Stimulated activated CD4-positive, alpha-beta T cell treated with anti-CD3 and anti-CD28 coated beads, Interleukin-4, amount 100 ng/mL, for 4 hours (primary cell): ENCODE results near the gene KIF4B.
"Not testable (repeated sequence)": the region's sequence is repeated elsewhere in the genome, so short reads cannot be mapped to it uniquely, and the experiment has no call there.

Experiments used
- DNase-seq, 2 experiments: peaks; one replicate each; pipeline ENCODE4 v3.0.0-alpha.2; 2020

KIF4B gene, protein sequence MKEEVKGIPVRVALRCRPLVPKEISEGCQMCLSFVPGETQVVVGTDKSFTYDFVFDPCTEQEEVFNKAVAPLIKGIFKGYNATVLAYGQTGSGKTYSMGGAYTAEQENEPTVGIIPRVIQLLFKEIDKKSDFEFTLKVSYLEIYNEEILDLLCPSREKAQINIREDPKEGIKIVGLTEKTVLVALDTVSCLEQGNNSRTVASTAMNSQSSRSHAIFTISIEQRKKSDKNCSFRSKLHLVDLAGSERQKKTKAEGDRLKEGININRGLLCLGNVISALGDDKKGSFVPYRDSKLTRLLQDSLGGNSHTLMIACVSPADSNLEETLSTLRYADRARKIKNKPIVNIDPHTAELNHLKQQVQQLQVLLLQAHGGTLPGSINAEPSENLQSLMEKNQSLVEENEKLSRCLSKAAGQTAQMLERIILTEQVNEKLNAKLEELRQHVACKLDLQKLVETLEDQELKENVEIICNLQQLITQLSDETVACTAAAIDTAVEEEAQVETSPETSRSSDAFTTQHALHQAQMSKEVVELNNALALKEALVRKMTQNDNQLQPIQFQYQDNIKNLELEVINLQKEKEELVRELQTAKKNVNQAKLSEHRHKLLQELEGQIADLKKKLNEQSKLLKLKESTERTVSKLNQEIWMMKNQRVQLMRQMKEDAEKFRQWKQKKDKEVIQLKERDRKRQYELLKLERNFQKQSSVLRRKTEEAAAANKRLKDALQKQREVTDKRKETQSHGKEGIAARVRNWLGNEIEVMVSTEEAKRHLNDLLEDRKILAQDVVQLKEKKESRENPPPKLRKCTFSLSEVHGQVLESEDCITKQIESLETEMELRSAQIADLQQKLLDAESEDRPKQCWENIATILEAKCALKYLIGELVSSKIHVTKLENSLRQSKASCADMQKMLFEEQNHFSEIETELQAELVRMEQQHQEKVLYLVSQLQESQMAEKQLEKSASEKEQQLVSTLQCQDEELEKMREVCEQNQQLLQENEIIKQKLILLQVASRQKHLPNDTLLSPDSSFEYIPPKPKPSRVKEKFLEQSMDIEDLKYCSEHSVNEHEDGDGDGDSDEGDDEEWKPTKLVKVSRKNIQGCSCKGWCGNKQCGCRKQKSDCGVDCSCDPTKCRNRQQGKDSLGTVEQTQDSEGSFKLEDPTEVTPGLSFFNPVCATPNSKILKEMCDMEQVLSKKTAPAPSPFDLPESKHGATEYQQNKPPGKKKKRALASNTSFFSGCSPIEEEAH

DNA sequence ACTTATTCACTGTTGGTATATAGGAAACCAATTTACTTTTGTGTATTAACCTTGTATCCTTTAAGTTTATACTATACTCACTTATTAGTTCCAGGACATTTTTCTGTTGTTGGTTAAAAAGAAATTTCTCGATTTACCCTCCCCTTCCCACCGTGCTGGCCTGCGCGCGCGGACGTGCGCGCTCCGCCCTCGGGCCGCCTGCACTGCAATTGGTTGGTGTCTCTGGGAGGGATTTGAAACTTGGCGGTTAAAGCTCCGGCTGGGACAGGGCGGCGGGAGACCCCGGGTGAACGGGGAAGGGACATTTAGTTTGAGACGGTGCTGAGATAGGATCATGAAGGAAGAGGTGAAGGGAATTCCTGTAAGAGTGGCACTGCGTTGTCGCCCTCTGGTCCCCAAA is at the start of gene KIF4B:
Gene KIF4B, plus strand, starts transcription at position 230 of the 400 bp plus-strand sequence. Its CDS starts 105 bp downstream, at position 335.
- no peak for DNase-seq

DNA sequence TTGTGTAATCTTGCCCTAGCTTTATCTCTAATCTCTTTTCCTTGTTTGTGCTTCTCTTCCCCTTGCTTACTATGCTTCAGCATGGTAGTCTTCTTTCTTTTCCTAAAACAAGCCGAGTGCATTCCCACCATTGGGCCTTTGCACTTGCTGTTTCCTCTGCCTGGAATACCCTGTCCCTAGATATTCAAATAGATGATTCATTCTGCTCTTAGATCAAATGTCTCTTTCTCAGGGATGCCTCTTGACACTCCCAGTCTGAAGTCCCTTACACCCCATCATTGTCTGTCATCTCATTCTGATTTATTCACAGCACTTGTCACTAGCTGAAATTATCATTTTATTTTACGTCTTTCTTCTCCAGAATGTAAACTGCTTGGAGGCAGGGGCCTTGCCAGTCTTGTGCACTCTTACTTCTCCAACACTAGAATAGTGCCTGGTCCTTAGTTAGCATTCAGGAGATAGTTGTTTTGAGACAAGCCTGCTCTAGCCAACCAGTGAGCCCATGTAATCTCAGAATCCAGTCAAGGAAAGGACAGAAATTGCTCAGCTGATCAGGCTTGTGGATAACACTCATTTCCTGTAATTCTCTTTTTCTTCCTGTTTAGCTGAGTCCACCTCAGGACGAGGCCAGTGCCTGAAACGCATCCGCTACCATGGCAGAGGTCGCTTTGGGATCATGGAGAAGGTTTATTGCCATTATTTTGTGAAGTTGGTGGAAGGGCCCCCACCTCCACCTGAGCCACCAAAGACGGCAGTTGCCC is 47.3 kb upstream of the KIF4B start:
- no peak for DNase-seq

DNA sequence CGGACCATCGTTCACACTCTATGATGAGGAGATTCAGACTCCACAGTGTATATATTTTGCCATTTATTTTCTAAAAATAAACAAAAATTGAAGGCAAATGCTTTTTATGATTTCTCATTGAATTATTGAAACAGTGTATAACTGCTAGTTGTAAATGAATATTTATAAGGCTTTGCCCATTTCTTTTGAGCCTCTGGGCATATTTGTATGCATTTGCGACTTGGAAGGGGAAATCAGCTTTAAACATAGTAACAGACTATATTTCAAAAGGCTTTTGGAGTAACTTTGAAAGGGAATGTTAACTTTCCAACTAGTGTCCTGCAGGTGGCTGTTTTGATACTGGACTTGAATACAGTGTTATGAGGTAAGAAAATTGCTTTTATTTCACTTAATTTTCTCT is 46.7 kb upstream of the KIF4B start:
- DNase-seq, result no peak

DNA sequence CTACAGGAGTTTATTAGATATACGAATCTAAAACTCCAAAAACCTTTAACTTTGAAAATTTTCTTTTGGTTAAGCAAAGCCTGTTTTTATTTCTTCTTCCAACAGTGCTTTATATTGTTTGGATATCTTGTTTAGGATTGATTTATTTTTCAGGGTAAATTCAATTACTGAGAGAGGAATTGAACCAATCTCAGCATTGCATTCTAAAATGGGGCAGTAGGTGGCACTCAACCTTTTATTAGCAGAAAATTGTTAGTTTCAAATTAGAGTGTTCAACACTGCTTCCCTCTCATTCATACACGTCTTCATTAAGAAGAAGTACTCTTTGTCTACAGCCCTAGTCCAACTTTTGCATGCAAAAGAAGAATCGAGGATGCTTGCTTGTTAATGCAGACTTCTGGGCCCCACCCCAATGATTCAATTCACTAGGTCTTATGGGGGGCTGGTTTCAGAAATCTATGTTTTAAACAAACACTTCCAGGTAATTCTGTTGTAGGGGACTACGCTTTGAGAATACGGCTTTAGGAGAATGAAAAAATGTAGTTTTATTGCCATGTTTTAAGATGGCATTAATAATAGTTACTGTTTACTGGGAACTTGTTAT is 46.0 kb upstream of the KIF4B start:
- no peak for DNase-seq

DNA sequence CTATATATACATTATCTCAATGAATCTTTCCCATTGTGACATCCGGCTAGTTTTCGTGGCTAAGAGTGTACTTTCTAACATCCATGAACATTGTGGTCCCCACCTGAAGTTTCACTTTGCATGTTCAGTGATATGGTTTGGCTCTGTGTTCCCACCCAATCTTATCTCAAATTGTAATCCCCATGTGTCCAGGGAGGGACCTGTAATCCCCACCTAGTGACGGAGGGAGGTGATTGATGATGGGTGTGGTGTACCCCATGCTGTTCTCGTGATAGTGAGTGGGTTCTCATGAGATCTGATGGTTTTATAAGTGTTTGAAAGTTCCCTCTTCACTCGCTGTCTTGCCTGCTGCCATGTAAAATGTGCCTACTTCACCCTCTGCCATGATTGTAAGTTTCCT is 44.6 kb upstream of the KIF4B start:
- DNase-seq, result no peak

DNA sequence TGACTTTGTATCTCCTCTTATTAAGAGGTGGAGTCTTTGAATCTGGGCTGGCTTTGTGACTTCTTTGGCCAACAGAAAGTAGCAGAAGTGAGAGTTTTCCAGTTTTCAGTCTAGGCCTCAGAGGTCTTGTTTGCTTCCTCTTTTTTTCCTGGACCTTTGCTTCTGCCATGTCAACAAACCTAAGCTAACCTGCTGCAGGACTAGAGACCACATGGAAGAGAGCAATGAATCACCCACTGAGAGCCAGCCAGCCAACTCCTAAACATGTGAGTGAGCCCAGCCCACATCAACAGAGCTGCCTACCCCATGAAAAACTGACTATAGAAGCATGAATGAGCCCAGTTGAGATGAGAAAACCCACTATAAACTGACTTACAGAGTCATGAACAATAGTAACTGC is 42.8 kb upstream of the KIF4B start:
- DNase-seq, result no peak

DNA sequence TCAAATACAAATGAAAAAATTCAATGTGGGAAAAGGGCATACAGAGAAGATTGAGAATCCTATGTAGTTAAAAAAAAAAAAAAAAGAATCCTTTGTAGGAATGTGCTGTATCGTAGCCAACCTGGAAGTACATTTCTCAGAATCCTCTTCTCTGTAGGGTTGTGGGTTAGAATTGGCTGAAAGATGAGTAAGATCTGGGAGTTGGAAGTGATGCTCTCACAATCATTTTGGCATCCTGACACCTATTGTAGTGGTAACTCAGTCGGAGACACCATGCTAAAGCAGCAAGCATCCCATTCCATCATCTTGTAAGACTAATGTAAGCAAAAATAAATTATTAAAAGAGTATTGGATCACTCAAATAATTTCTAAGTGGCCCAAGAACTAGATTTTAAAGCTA is 42.1 kb upstream of the KIF4B start:
- DNase-seq, result no peak

DNA sequence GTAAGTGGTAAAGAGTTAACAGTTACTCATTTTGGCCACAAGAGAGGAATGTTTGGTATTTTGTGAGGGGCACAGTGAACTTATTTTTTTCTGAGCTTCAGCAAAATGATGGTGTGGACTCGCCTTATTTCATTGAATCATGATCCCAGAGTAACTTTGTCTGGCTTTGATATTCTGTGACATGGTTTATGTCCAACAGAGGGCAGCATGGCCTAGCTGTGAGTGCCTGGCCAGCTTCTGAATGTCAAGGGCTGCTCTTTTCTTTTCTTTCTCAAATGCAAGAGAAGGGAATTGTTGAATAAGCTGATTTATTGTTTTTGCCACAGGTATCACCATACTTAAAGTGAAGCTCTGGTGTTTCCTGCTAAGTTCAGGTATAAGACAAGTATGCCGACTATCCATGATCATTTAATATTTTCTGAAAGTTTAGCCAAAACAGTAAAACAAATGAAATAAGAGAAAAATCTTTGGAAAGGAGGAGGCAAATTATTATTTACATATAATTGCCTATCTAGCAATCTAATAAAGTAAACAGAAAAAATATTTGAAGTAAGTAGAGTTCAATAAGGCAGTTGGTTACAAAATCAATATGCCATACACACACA is 41.0 kb upstream of the KIF4B start:
- DNase-seq, result no peak

DNA sequence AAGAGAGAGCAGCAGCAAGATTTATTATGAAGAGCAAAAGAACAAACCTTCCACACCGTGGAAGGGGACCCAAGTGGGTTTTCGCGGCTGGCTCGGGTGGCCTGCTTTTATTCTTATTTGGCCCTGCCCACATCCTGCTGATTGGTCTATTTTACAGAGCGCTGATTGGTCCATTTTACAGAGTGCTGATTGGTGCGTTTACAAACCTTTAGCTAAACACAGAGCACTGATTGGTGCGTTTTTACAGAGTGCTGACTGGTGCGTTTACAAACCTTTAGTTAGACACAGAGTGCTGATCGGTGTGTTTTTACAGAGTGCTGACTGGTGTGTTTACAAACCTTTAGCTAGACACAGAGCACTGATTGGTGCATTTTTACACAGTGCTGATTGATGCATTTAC is 37.5 kb upstream of the KIF4B start:
- DNase-seq, result not testable (repeated sequence)

DNA sequence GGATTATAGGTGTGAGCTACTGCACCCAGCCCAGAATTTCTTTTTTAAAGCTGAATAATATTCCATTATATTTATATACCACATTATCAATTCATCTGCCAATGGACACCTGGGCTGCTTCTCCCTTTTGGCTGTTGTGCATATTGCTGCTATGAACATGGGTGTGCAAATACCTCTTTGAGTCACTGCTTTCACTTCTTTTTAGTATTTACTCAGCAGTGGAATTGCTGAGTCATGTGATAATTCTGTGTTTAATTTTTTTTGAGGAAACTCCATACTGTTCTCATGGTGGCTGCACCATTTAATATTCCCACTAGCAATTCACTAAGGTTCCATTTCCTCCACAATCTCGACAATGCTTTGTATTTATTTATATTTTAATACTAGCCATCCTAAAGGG is 36.1 kb upstream of the KIF4B start:
- DNase-seq, result no peak

DNA sequence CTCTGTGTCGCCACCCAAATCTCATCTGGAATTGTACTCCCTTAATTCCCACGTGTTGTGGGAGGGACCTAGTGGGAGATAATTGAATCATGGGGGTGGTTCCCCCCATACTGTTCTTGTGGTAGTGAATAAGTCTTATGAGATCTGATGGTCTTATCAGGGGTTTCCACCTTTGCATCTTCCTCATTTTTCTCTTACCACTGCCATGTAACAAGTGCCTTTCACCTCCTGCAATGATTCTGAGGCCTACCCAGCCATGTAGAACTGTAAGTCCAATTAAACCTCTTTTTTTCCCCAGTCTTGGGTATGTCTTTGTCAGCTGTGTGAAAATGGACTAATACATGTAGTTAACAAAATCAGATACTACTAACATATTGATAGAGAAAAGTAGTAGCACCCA is 35.3 kb upstream of the KIF4B start:
- DNase-seq, result not testable (repeated sequence)

DNA sequence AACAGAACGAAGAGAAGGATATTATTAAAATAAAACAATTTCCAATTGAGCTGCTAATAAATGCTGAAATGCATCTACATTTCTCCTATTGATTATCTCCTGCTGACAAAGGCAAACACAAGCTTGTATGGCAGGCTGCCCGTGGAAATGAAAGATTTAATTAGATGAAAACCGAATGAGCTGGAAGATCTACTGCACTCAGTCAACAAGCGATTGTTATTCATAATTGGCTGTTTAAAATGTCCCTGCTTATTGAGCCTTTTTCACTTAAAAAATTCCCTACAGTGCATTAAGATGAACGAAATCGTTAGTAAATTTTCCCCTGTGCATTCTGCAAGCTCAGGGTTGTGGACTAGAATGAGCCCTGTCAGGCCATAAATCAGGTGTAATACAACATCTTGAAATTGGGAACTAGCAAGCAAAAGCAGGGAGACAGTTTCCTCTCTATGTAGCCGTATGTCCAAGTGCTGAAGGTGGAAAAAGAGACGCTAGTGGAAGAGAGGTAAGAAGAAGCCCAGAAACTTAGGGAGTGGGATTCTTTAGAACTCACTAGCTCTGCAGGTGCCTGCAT is 28.5 kb upstream of the KIF4B start:
- no peak for DNase-seq

DNA sequence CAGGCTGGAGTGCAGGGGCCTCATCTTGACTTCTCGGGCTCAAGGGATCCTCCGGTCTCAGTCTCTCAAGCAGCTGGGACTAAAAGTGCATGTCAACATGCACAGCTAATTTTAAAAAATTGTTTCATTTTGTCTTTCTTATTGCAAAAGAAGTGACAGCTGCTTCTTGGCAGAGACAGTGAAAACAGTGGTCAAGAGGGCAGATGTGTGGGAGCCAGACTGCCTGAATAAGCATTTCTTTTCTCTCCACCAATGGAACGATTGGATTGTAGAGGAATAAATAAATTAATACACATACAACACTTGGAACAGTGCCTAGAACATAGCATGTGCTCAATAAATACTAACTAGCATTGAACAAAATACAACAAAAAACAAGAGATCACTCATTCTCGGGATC is 27.4 kb upstream of the KIF4B start:
- no peak for DNase-seq

DNA sequence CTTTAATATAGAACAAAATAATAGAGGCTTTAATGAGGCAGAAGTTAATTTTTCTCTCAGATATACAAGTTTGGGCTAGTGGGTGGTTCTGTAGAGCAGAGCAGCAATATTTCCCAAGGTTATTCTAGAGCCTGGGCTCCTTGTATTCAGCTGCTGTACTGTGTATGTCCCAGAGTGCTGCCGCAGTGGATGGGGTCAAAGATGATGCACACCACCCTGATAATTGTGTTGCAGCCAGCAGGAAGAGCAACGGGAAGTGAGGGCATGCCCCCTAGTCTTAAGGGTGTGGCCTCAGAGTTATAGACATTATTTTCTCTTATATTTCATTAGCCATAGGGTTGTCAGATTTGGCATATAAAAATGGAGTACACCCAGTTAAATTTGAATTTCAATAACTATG is 23.9 kb upstream of the KIF4B start:
- DNase-seq, result no peak

DNA sequence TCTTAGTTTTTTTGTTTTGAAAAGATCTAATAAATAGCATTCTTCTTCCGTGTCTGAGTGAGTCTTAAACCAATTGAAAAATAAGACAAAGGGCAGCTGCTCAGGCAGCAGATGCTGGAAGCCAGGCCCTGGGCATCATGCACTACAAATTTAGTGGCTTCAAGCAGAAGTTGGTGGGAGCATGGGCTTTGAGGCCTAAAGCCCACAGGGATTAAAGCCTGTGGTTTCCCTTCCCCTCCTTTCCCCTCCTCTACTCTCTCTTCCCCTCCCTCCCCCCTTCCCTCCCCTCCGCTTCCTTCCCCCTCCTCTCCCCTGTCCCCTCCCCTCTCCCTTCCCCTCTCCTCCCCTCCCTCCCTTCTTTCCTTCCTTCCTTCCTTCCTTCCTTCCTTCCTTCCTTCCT is 20.1 kb upstream of the KIF4B start:
- DNase-seq, result no peak

DNA sequence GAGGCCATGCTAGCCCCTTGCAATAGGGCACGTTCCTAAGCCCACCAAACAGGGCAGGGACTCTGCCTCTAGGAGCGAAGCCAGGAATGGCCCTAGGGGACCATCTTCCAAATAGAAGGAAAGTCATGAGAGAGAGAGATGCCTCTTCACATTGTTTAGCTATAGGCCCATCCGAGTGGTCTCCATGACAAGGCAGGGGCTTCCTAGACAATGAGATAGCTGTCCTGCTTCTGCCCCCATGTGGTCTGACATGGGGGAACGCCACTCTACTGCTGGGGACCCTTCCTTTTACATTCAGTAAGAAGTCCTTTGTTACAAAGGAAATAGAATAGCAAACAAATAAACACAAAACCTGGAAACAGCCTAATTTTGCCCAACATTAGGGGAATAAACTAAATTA is 17.9 kb upstream of the KIF4B start:
- DNase-seq, result no peak

DNA sequence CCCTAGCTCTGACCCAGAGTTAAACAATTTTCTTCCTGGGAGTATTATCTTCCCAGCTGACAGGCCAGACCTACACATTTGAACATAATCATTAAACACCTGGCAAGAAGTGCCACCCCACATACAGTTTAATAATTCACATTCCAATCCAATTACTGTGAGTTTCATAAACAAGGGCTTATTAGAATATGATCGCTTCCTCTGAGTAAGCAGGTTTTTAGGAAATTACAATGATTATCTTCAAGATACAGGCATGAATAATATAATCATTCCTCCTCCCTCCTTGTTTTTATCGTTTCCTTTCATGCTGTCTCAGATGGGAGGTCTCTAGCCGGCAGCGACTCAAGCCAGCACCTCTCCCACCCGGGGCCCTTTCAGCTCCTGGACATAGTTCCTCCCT is 15.8 kb upstream of the KIF4B start:
- no peak for DNase-seq

DNA sequence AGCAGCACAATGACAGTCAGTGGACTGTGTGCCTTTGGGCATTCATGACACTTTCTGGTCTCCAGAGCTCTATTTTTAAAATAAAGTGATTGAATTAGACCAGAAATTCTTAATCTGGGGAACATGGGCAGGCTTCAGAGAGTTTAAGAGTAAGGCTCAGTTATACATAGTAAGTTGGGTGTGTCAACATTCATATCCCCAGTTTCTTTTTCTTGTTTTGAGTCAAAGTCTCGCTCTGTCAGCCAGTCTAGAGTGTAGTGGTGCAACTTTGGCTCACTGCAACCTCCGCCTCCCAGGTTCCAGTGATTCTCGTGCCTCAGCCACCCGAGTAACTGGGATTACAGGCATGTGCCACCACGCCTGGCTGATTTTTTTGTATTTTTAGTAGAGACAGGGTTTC is 13.7 kb upstream of the KIF4B start:
- no peak for DNase-seq

DNA sequence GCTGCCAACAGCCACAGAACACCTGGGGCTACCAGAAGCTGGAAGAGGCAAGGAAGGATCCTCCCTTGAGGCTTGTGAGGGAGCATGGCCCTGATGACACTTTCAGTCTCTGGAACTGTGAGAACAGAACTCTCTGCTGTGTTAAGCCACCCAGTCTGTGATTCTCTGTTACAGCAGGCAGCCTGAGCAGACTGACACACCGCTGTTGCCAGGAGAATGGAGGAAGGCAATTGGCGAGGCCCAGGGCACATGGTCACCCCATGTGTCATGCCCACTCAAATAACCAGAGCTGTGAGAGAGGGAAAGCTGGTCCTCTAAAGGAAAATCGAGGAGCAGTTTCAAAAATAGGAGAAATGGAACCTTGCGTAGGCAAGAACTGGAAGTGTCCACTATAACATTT is 12.0 kb upstream of the KIF4B start:
- DNase-seq, result no peak

DNA sequence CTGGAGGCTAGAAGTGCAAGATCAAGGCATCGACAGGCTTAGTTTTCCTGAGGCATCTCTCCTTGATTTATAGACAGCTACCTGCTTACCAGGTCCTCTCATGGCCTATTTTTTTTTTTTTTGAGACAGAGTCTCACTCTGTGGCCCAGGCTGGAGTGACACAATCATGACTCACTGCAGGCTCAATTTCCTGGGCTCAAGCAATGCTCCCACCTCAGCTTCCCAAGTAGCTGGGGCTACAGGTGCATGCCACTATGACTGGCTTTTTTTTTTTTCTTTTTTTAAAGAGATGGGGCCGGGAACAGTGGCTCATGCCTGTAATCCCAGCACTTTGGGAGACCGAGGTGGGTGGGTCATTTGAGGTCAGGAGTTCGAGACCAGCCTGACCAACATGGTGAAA is 10.8 kb upstream of the KIF4B start:
- DNase-seq, result not testable (repeated sequence)

DNA sequence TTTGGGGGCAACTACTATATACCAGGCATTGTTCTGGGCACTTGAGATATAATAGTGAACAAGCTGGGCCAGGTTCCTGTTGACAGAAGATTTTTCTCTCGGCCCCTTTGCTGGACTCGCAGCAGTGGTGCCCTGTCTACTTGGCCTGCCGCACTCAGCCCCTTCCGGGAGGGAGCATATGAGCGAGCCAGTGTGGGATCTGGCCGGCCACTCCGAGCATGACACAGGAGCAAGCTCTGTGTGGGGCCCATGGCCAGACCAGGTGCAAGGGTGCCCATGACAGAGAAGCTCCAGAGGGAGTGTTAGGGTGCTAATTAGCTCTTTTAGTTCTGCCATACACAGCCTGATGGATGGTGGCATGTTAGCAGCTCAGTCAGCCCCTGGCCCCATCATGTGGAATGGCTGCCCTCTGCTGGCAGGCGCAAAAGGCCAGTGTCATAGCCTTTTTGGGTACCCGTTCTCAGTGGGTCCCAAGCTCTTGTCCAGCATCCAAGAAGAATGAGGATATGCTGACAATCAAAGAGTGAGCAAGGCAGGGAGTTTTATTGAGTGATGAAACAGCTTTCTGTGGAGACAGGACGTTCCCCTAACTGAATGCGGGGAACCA is 9.3 kb upstream of the KIF4B start:
- peak; percentile 2 to 17 for DNase-seq
